ENCODE measurements around the gene RFXANK. TPM values are rescaled to one million over a fixed set of nuclear protein-coding genes. Genes with fewer than 3 reads are reported as not detected.

Gene RFXANK
- total RNA-seq, 2 experiments from 2014 or later: 105 to 114 TPM

DNA sequence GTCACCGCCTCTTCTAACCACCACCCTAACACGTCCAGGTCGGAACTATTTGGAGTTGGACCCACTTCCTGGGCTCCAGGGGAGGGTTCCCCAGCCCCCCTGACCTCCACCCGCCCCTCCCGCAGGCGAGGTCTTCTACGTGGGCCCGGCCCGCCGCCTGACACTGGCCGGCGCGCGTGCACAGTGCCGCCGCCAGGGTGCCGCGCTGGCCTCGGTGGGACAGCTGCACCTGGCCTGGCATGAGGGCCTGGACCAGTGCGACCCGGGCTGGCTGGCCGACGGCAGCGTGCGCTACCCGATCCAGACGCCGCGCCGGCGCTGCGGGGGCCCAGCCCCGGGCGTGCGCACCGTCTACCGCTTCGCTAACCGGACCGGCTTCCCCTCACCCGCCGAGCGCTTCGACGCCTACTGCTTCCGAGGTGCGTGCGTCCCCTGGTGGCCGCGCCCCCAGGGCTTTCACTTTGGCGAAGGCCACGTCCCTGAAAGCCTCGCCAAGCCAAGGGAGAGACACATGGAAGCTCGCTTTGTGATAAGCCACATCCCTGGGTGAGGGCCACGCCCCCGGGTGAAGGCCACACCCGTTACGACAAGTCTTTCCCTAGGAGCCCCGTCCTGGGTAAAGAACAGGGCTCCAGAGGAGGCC, 32.9 kb downstream of the RFXANK start:
- ChIA-PET CTCF (ENCODE audit: unreplicated experiment) (no interaction called here), POLR2A (interaction anchor here (1.2 kb wide), 1 partner anchor 30 kb away, joined by 3 read pairs; no protein-coding TSS in a partner anchor)
- Histone ChIP-seq H3K27ac (ENCODE audit: low read depth, low read length, poor library complexity, severe bottlenecking) (no peak overlapping the region), H2AFZ (ENCODE audit: low read length) (no peak overlapping the region), H3K79me2 (ENCODE audit: insufficient read depth, low read depth, low read length) (no peaks in the 10 kb centered on the region), H4K20me1 (ENCODE audit: insufficient read depth, low read length) (no peaks in the 10 kb centered on the region), H3K36me3 (ENCODE audit: insufficient read depth, low read length) (no peaks in the 10 kb centered on the region), H3K4me2 (ENCODE audit: low read length) (peak overlapping the region; percentile 20; the same call in 1 of the 2 replicates), H3K4me1 (ENCODE audit: insufficient read depth, low read length, poor library complexity, severe bottlenecking) (no peaks in the 10 kb centered on the region), H3K9me3 (ENCODE audit: low read length) (no peaks in the 10 kb centered on the region), H3K4me3 (ENCODE audit: low read depth, low read length, poor library complexity, severe bottlenecking) (no peak overlapping the region), H3K9me2 (ENCODE audit: insufficient read depth, low read length) (no peaks in the 10 kb centered on the region)
- no peak for TF ChIP-seq EZH2phosphoT487 (IDR thresholded peaks at IDR 0.05; ENCODE audit: borderline replicate concordance, low read depth, low read length)
- TF ChIP-seq, protein P1, sequence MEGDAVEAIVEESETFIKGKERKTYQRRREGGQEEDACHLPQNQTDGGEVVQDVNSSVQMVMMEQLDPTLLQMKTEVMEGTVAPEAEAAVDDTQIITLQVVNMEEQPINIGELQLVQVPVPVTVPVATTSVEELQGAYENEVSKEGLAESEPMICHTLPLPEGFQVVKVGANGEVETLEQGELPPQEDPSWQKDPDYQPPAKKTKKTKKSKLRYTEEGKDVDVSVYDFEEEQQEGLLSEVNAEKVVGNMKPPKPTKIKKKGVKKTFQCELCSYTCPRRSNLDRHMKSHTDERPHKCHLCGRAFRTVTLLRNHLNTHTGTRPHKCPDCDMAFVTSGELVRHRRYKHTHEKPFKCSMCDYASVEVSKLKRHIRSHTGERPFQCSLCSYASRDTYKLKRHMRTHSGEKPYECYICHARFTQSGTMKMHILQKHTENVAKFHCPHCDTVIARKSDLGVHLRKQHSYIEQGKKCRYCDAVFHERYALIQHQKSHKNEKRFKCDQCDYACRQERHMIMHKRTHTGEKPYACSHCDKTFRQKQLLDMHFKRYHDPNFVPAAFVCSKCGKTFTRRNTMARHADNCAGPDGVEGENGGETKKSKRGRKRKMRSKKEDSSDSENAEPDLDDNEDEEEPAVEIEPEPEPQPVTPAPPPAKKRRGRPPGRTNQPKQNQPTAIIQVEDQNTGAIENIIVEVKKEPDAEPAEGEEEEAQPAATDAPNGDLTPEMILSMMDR (conservative IDR thresholded peaks at IDR 0.05; ENCODE audit: low read length): peak; percentile 40; the same call in 1 of the 2 replicates
- no peak for DNase-seq (ENCODE audit: low spot score)
- intact Hi-C loops (cut with micrococcal nuclease; ENCODE audit: unreplicated experiment): loop anchor here (1.0 kb wide), 1 partner anchor 39 kb away; no protein-coding TSS in a partner anchor
- BruUV-seq (replicated peaks): no TSS peak

- TF ChIP-seq, protein P1 (conservative IDR thresholded peaks at IDR 0.05; ENCODE audit: low read length): no peak
- no peak for TF ChIP-seq EZH2phosphoT487 (IDR thresholded peaks at IDR 0.05; ENCODE audit: borderline replicate concordance, low read depth, low read length)
- intact Hi-C loops (cut with micrococcal nuclease; ENCODE audit: unreplicated experiment): no loop called here
- Histone ChIP-seq H3K36me3 (ENCODE audit: insufficient read depth, low read length) (no peaks in the 10 kb centered on the region), H3K4me3 (ENCODE audit: low read depth, low read length, poor library complexity, severe bottlenecking) (no peak overlapping the region), H3K4me1 (ENCODE audit: insufficient read depth, low read length, poor library complexity, severe bottlenecking) (no peaks in the 10 kb centered on the region), H3K9me3 (ENCODE audit: low read length) (no peaks in the 10 kb centered on the region), H2AFZ (ENCODE audit: low read length) (no peak overlapping the region), H3K9me2 (ENCODE audit: insufficient read depth, low read length) (no peaks in the 10 kb centered on the region), H3K79me2 (ENCODE audit: insufficient read depth, low read depth, low read length) (no peaks in the 10 kb centered on the region), H3K27ac (ENCODE audit: low read depth, low read length, poor library complexity, severe bottlenecking) (no peak overlapping the region), H4K20me1 (ENCODE audit: insufficient read depth, low read length) (no peaks in the 10 kb centered on the region), H3K4me2 (ENCODE audit: low read length) (no peak overlapping the region)
- CTCF ChIA-PET (ENCODE audit: unreplicated experiment): no interaction called here
- DNase-seq (ENCODE audit: low spot score): no peak
- no TSS peak for BruUV-seq (replicated peaks)
- POLR2A ChIA-PET: interaction anchor here (1.2 kb wide), 1 partner anchor 31 kb away, joined by 3 read pairs; no protein-coding TSS in a partner anchor
Measured at GRCh38 chr19:19226204-19226603, 34.1 kb downstream of the RFXANK start.

- DNase-seq (ENCODE audit: low spot score): no peak
- BruUV-seq (replicated peaks): no TSS peak
- no peaks in the 10 kb centered on the region for H3K4me1 ChIP-seq (ENCODE audit: insufficient read depth, low read length, poor library complexity, severe bottlenecking)
- H3K4me2 ChIP-seq (ENCODE audit: low read length): no peak overlapping the region
- intact Hi-C loops (cut with micrococcal nuclease; ENCODE audit: unreplicated experiment): no loop called here
- CTCF ChIA-PET (ENCODE audit: unreplicated experiment): no interaction called here
- no peaks in the 10 kb centered on the region for H3K79me2 ChIP-seq (ENCODE audit: insufficient read depth, low read depth, low read length)
- H2AFZ ChIP-seq (ENCODE audit: low read length): no peak overlapping the region
- no peak overlapping the region for H3K27ac ChIP-seq (ENCODE audit: low read depth, low read length, poor library complexity, severe bottlenecking)
- no peaks in the 10 kb centered on the region for H3K9me3 ChIP-seq (ENCODE audit: low read length)
- H3K9me2 ChIP-seq (ENCODE audit: insufficient read depth, low read length): no peaks in the 10 kb centered on the region
- POLR2A ChIA-PET: no interaction called here
- no peak overlapping the region for H3K4me3 ChIP-seq (ENCODE audit: low read depth, low read length, poor library complexity, severe bottlenecking)
- no peaks in the 10 kb centered on the region for H4K20me1 ChIP-seq (ENCODE audit: insufficient read depth, low read length)
- TF ChIP-seq, protein P1 (conservative IDR thresholded peaks at IDR 0.05; ENCODE audit: low read length): no peak
- TF ChIP-seq EZH2phosphoT487 (IDR thresholded peaks at IDR 0.05; ENCODE audit: borderline replicate concordance, low read depth, low read length): no peak
- no peaks in the 10 kb centered on the region for H3K36me3 ChIP-seq (ENCODE audit: insufficient read depth, low read length)
Measured at GRCh38 chr19:19226663-19227062, 34.6 kb downstream of the RFXANK start.
